Spleen (tissue), 7 donors: ENCODE measurements around the gene MVK.

ENCODE experiments used
- CTCF ChIP-seq, 11 experiments: fragments of 200-600 bp in 7 of 11; fragments of 450-650 bp in 4 of 11; sonication (generic) in 4 of 11; IDR thresholded peaks in 8 of 11; conservative IDR thresholded peaks in 3 of 11; 1 replicate in 7 of 11; 2 replicates in 4 of 11; pipeline versions ENCODE4 v1.4.0 to v1.8.0; 2016 to 2021; ENCODE audit warnings: antibody characterized with exemption in 11 of 11, inconsistent platforms in 4 of 11, mild to moderate bottlenecking in 1 of 11
- POLR2A ChIP-seq, 3 donors: fragments of 450-650 bp; IDR thresholded peaks; one replicate each; pipeline ENCODE4 v1.5.1; 2017; ENCODE audit warnings: antibody characterized with exemption in 3 of 3, mild to moderate bottlenecking in 1 of 3
- POLR2AphosphoS5 ChIP-seq, 3 donors: sonication (generic); formaldehyde crosslinking; IDR thresholded peaks; one replicate each; pipeline ENCODE4 v1.5.1; 2017; ENCODE audit warnings: antibody characterized with exemption in 3 of 3
- donor health status: DM: no; HTN: no; CAD: no; lungs with moderate emphysema.
- donor health status: DM: no; HTN: no; CAD: no.
- donor health status: DM: no; HTN: no; CAD: no.

GRCh38 chr12:109527489-109528123 lies 46.0 kb upstream of the MVK start:
- TF ChIP-seq CTCF (IDR thresholded peaks at IDR 0.05 in 8 of 11, conservative IDR thresholded peaks at IDR 0.05 in 3 of 11) (no peak), POLR2A (IDR thresholded peaks at IDR 0.05) (no peak), POLR2AphosphoS5 (IDR thresholded peaks at IDR 0.05) (no peak)
